ENCODE results near the gene CTIF.

CTIF gene

GRCh38 chr18:48749768-48750167, 210.9 kb downstream of the CTIF start:
- Histone ChIP-seq H3K9ac (ENCODE audit: insufficient read length) (no peak overlapping the region), H3K9me3 (ENCODE audit: low read depth, low read length) (no peaks in the 10 kb centered on the region), H3K36me3 (ENCODE audit: insufficient read depth, low read length) (no peaks in the 10 kb centered on the region), H3K27ac (no peak overlapping the region), H3K4me3 (no peak overlapping the region)
- no peak for TF ChIP-seq EZH2 (IDR thresholded peaks at IDR 0.05)
- DNase-seq (ENCODE audit: low read depth, low spot score), result no peak

- TF ChIP-seq POLR2AphosphoS5 (IDR thresholded peaks at IDR 0.05; ENCODE audit: borderline replicate concordance, low read depth, low read length) (no peak), EZH2 (IDR thresholded peaks at IDR 0.05) (no peak), FOXP2 (optimal IDR thresholded peaks at IDR 0.05; ENCODE audit: control extremely low read depth, extremely low read length, insufficient read depth) (no peak)
- Histone ChIP-seq H3K36me3 (ENCODE audit: insufficient read depth, low read length) (no peaks in the 10 kb centered on the region), H3K9ac (ENCODE audit: insufficient read length) (no peak overlapping the region), H3K27ac (no peak overlapping the region), H3K4me3 (no peak overlapping the region), H3K9me3 (ENCODE audit: low read depth, low read length) (no peaks in the 10 kb centered on the region)
- DNase-seq (ENCODE audit: low read depth, low spot score), result no peak
Observed at GRCh38 chr18:48750485-48751175, 211.8 kb downstream of the CTIF start.

- no peaks in the 10 kb centered on the region for H3K9me3 ChIP-seq (ENCODE audit: low read depth, low read length)
- TF ChIP-seq FOXP2 (optimal IDR thresholded peaks at IDR 0.05; ENCODE audit: control extremely low read depth, extremely low read length, insufficient read depth), result no peak
- no peak for TF ChIP-seq POLR2AphosphoS5 (IDR thresholded peaks at IDR 0.05; ENCODE audit: borderline replicate concordance, low read depth, low read length)
- TF ChIP-seq EZH2 (IDR thresholded peaks at IDR 0.05), result no peak
- no peak overlapping the region for H3K27ac ChIP-seq
- H3K36me3 ChIP-seq (ENCODE audit: insufficient read depth, low read length), result no peaks in the 10 kb centered on the region
- no peak overlapping the region for H3K4me3 ChIP-seq
- no peak for DNase-seq (ENCODE audit: low read depth, low spot score)
- H3K9ac ChIP-seq (ENCODE audit: insufficient read length), result no peak overlapping the region
Observed at GRCh38 chr18:48751727-48752468, 213.1 kb downstream of the CTIF start.

GRCh38 chr18:48752478-48752877, 213.6 kb downstream of the CTIF start:
- no peaks in the 10 kb centered on the region for H3K36me3 ChIP-seq (ENCODE audit: insufficient read depth, low read length)
- TF ChIP-seq FOXP2 (optimal IDR thresholded peaks at IDR 0.05; ENCODE audit: control extremely low read depth, extremely low read length, insufficient read depth) (no peak), EZH2 (IDR thresholded peaks at IDR 0.05) (no peak), POLR2AphosphoS5 (IDR thresholded peaks at IDR 0.05; ENCODE audit: borderline replicate concordance, low read depth, low read length) (no peak)
- H3K27ac ChIP-seq, result no peak overlapping the region
- no peak overlapping the region for H3K4me3 ChIP-seq
- no peaks in the 10 kb centered on the region for H3K9me3 ChIP-seq (ENCODE audit: low read depth, low read length)
- H3K9ac ChIP-seq (ENCODE audit: insufficient read length), result no peak overlapping the region
- DNase-seq (ENCODE audit: low read depth, low spot score), result no peak

GRCh38 chr18:48752928-48753327, 214.1 kb downstream of the CTIF start:
- Histone ChIP-seq H3K4me3 (no peak overlapping the region), H3K9ac (ENCODE audit: insufficient read length) (no peak overlapping the region), H3K27ac (no peak overlapping the region), H3K9me3 (ENCODE audit: low read depth, low read length) (no peaks in the 10 kb centered on the region), H3K36me3 (ENCODE audit: insufficient read depth, low read length) (no peaks in the 10 kb centered on the region; the same call in 1 of the 2 replicates)
- DNase-seq (ENCODE audit: low read depth, low spot score), result no peak
- no peak for TF ChIP-seq EZH2 (IDR thresholded peaks at IDR 0.05)
- TF ChIP-seq FOXP2 (optimal IDR thresholded peaks at IDR 0.05; ENCODE audit: control extremely low read depth, extremely low read length, insufficient read depth), result no peak
- TF ChIP-seq POLR2AphosphoS5 (IDR thresholded peaks at IDR 0.05; ENCODE audit: borderline replicate concordance, low read depth, low read length), result no peak

GRCh38 chr18:48753691-48754090, 214.9 kb downstream of the CTIF start:
- H3K27ac ChIP-seq, result no peak overlapping the region
- no peak overlapping the region for H3K4me3 ChIP-seq
- H3K36me3 ChIP-seq (ENCODE audit: insufficient read depth, low read length), result peaks cover 3% of the 10 kb centered on the region; the same call in 1 of the 2 replicates
- H3K9me3 ChIP-seq (ENCODE audit: low read depth, low read length), result no peaks in the 10 kb centered on the region
- no peak for TF ChIP-seq POLR2AphosphoS5 (IDR thresholded peaks at IDR 0.05; ENCODE audit: borderline replicate concordance, low read depth, low read length)
- TF ChIP-seq EZH2 (IDR thresholded peaks at IDR 0.05), result no peak
- TF ChIP-seq FOXP2 (optimal IDR thresholded peaks at IDR 0.05; ENCODE audit: control extremely low read depth, extremely low read length, insufficient read depth), result no peak
- DNase-seq (ENCODE audit: low read depth, low spot score), result no peak
- no peak overlapping the region for H3K9ac ChIP-seq (ENCODE audit: insufficient read length)

- DNase-seq (ENCODE audit: low read depth, low spot score), result no peak
- Histone ChIP-seq H3K9ac (ENCODE audit: insufficient read length) (no peak overlapping the region), H3K27ac (no peak overlapping the region), H3K36me3 (ENCODE audit: insufficient read depth, low read length) (peaks cover 3% of the 10 kb centered on the region; the same call in 1 of the 2 replicates), H3K4me3 (no peak overlapping the region), H3K9me3 (ENCODE audit: low read depth, low read length) (no peaks in the 10 kb centered on the region)
- TF ChIP-seq POLR2AphosphoS5 (IDR thresholded peaks at IDR 0.05; ENCODE audit: borderline replicate concordance, low read depth, low read length) (no peak), FOXP2 (optimal IDR thresholded peaks at IDR 0.05; ENCODE audit: control extremely low read depth, extremely low read length, insufficient read depth) (no peak), EZH2 (IDR thresholded peaks at IDR 0.05) (no peak)
Observed at GRCh38 chr18:48754559-48754958, 215.7 kb downstream of the CTIF start.

GRCh38 chr18:48754993-48755473, 216.2 kb downstream of the CTIF start:
- Histone ChIP-seq H3K27ac (no peak overlapping the region), H3K9ac (ENCODE audit: insufficient read length) (no peak overlapping the region), H3K4me3 (no peak overlapping the region), H3K9me3 (ENCODE audit: low read depth, low read length) (no peaks in the 10 kb centered on the region), H3K36me3 (ENCODE audit: insufficient read depth, low read length) (peaks cover 3% of the 10 kb centered on the region; the same call in 1 of the 2 replicates)
- DNase-seq (ENCODE audit: low read depth, low spot score), result no peak
- TF ChIP-seq EZH2 (IDR thresholded peaks at IDR 0.05), result no peak
- TF ChIP-seq POLR2AphosphoS5 (IDR thresholded peaks at IDR 0.05; ENCODE audit: borderline replicate concordance, low read depth, low read length), result no peak
- TF ChIP-seq FOXP2 (optimal IDR thresholded peaks at IDR 0.05; ENCODE audit: control extremely low read depth, extremely low read length, insufficient read depth), result no peak
